ENCODE measurements around the gene HSF2BP. TPM values are rescaled to one million over a fixed set of nuclear protein-coding genes. Genes with fewer than 3 reads are reported as not detected.

Gene HSF2BP
- total RNA-seq, 1 donor from 2014 or later: 1.0 TPM

Small RNA genes lying within 50 kb of the gene (small RNA-seq; reads per million reads assigned to genes)
- not detected for gene MIR6070 (ENCODE audit: low replicate concordance)

Other genes with a start within 250 kb of the HSF2BP start
- 79.7 TPM for gene SIK1, start 232.4 kb downstream of the HSF2BP start, total RNA-seq
- gene RRP1B, start 72 bp upstream of the HSF2BP start, total RNA-seq: 22.3 TPM
- gene PDXK, start 59.6 kb upstream of the HSF2BP start, total RNA-seq: 35.7 TPM
- gene CSTB, start 116.8 kb upstream of the HSF2BP start, total RNA-seq: 14.8 TPM
- gene RRP1, start 130.1 kb upstream of the HSF2BP start, total RNA-seq: 17.2 TPM
- gene AGPAT3, start 205.7 kb upstream of the HSF2BP start, total RNA-seq: 43.3 TPM

Measured in tongue (tissue), 2 donors.